Breast epithelium (tissue), 4 donors: Measurements from ENCODE around the gene SASH3. TPM values are rescaled to one million over a fixed set of nuclear protein-coding genes. Genes with fewer than 3 reads are reported as not detected.

Experiments
- DNase-seq, 2 donors: peaks; one replicate each; pipeline ENCODE4 v3.0.0-alpha.2; 2019; ENCODE audit warnings: low spot score in 2 of 2
- H3K27ac ChIP-seq, 2 donors: fragments of 200-600 bp; sonication (generic) in 1 of 2; one replicate each; pipeline ENCODE4 v1.5.1; 2016 to 2019; ENCODE audit warnings: mild to moderate bottlenecking in 1 of 2
- H3K27me3 ChIP-seq, 2 donors: fragments of 200-600 bp; sonication (generic) in 1 of 2; one replicate each; pipeline versions ENCODE4 v1.5.1 to v1.6.0; 2017 to 2019; ENCODE audit warnings: control low read depth in 1 of 2, mild to moderate bottlenecking in 1 of 2
- H3K36me3 ChIP-seq: fragments of 200-600 bp; one replicate; pipeline ENCODE4 v1.5.1; 2019
- H3K4me1 ChIP-seq, 2 donors: fragments of 200-600 bp; sonication (generic); one replicate each; pipeline ENCODE4 v1.5.1; 2016 to 2019; ENCODE audit warnings: control low read depth in 1 of 2
- H3K4me3 ChIP-seq, 3 donors: fragments of 200-600 bp; sonication (generic); 1 replicate in 2 of 3; 2 replicates in 1 of 3; pipeline ENCODE4 v1.5.1; 2016 to 2019; ENCODE audit warnings: mild to moderate bottlenecking in 3 of 3, moderate library complexity in 2 of 3
- H3K9me3 ChIP-seq, 2 donors: fragments of 200-600 bp; sonication (generic) in 1 of 2; one replicate each; pipeline ENCODE4 v1.5.1; 2016 to 2019; ENCODE audit warnings: control low read depth in 1 of 2
- CTCF ChIP-seq, 3 donors: fragments of 450-650 bp; IDR thresholded peaks; one replicate each; pipeline ENCODE4 v1.5.1; 2016 to 2017; ENCODE audit warnings: antibody characterized with exemption in 3 of 3, mild to moderate bottlenecking in 3 of 3, moderate library complexity in 3 of 3
- POLR2A ChIP-seq: fragments of 450-650 bp; IDR thresholded peaks from one replicate; pipeline ENCODE4 v1.6.1; 2016; ENCODE audit warnings: antibody characterized with exemption, mild to moderate bottlenecking, moderate library complexity
- POLR2AphosphoS5 ChIP-seq, 3 donors: sonication (generic); formaldehyde crosslinking; IDR thresholded peaks; one replicate each; pipeline ENCODE4 v1.6.1; 2017; ENCODE audit warnings: antibody characterized with exemption in 3 of 3
- intact Hi-C: fragments of 100-400 bp; cut with DNase I; formaldehyde crosslinking; loops from one replicate; pipeline ENCODE4 v1.15.1; 2023; ENCODE audit warnings: low total_unique reads
- total RNA-seq, 3 donors: library from RNA; depleted of rRNA; stranded (reverse); fragments of >200 nt; gene quantifications; one replicate each; pipeline ENCODE4 v1.1.0, GENCODE V29; 2016

The SASH3 gene
- 10 to 100 TPM in 1 of 3 donors, 1 to 10 TPM in 2; 6.6 to 18.7 (median 10.0) TPM for total RNA-seq

- H3K36me3 ChIP-seq: no peaks in the 10 kb centered on the region
- intact Hi-C loops: no loop called here
- peak within 1 kb of the TSS; percentile 22 to 26 (median 26) for H3K4me3 ChIP-seq
- DNase-seq: no peak
- TF ChIP-seq POLR2AphosphoS5 (IDR thresholded peaks at IDR 0.05) (no peak), CTCF (IDR thresholded peaks at IDR 0.05) (no peak), POLR2A (no peak)
- peaks cover 0 to 23% of the 10 kb centered on the region in 2 donors for H3K27me3 ChIP-seq
- no peaks in the 10 kb centered on the region for H3K4me1 ChIP-seq
- H3K9me3 ChIP-seq: no peaks in the 10 kb centered on the region
- H3K27ac ChIP-seq: no peak within 1 kb of the TSS
Observed at GRCh38 chrX:129779747-129780146, at the start of gene SASH3. TSS of gene SASH3 (plus strand) at chrX:129779949. CDS start at chrX:129780098, 149 bp downstream.

- no peaks in the 10 kb centered on the region for H3K9me3 ChIP-seq
- no peak for DNase-seq
Observed at GRCh38 chrX:129731228-129731627, 48.5 kb upstream of the SASH3 start.

GRCh38 chrX:129732857-129733256, 46.9 kb upstream of the SASH3 start:
- H3K9me3 ChIP-seq: no peaks in the 10 kb centered on the region
- no peaks in the 10 kb centered on the region for H3K4me1 ChIP-seq
- no peak for TF ChIP-seq POLR2AphosphoS5 (IDR thresholded peaks at IDR 0.05)
- no peak for TF ChIP-seq POLR2A
- no peak for TF ChIP-seq CTCF (IDR thresholded peaks at IDR 0.05)
- intact Hi-C loops: no loop called here
- no peak overlapping the region for H3K27ac ChIP-seq
- peaks cover 0 to 34% of the 10 kb centered on the region in 2 donors for H3K27me3 ChIP-seq
- H3K4me3 ChIP-seq: no peak overlapping the region
- no peak for DNase-seq
- H3K36me3 ChIP-seq: no peaks in the 10 kb centered on the region

More at GRCh38 chrX:129731228-129731627, 48.5 kb upstream of the SASH3 start:
- H3K36me3 ChIP-seq: no peaks in the 10 kb centered on the region
- intact Hi-C loops: no loop called here
- no peak overlapping the region for H3K27ac ChIP-seq
- TF ChIP-seq POLR2A: no peak
- no peak for TF ChIP-seq POLR2AphosphoS5 (IDR thresholded peaks at IDR 0.05)
- no peak for TF ChIP-seq CTCF (IDR thresholded peaks at IDR 0.05)
- H3K27me3 ChIP-seq: peaks cover 0 to 36% of the 10 kb centered on the region in 2 donors
- no peaks in the 10 kb centered on the region for H3K4me1 ChIP-seq
- no peak overlapping the region for H3K4me3 ChIP-seq

- intact Hi-C loops: no loop called here
- Histone ChIP-seq H3K4me1 (no peaks in the 10 kb centered on the region), H3K4me3 (no peak overlapping the region), H3K27ac (no peak overlapping the region), H3K36me3 (no peaks in the 10 kb centered on the region), H3K9me3 (no peaks in the 10 kb centered on the region), H3K27me3 (peaks cover 0 to 38% of the 10 kb centered on the region in 2 donors)
- DNase-seq: no peak
- TF ChIP-seq POLR2AphosphoS5 (IDR thresholded peaks at IDR 0.05) (no peak), CTCF (IDR thresholded peaks at IDR 0.05) (no peak), POLR2A (no peak)
Observed at GRCh38 chrX:129733335-129733734, 46.4 kb upstream of the SASH3 start.

- no peak overlapping the region for H3K27ac ChIP-seq
- H3K4me3 ChIP-seq: no peak overlapping the region
- no peaks in the 10 kb centered on the region for H3K36me3 ChIP-seq
- H3K27me3 ChIP-seq: peaks cover 0 to 38% of the 10 kb centered on the region in 2 donors
- H3K9me3 ChIP-seq: no peaks in the 10 kb centered on the region
- intact Hi-C loops: no loop called here
- no peak for DNase-seq
- TF ChIP-seq POLR2A: no peak
- no peak for TF ChIP-seq POLR2AphosphoS5 (IDR thresholded peaks at IDR 0.05)
- no peak for TF ChIP-seq CTCF (IDR thresholded peaks at IDR 0.05)
- no peaks in the 10 kb centered on the region for H3K4me1 ChIP-seq
Observed at GRCh38 chrX:129736491-129736890, 43.3 kb upstream of the SASH3 start.
